Heart right ventricle (tissue), 16 donors: Measurements from ENCODE around the gene FGD3. TPM values are rescaled to one million over a fixed set of nuclear protein-coding genes. Genes with fewer than 3 reads are reported as not detected.

Source experiments
- ATAC-seq, 8 donors: fragments of 200-7000 bp; cut with Tn5 transposase; one replicate each; pipeline ENCODE4 v1.9.1; 2020; ENCODE audit warnings: mild to moderate bottlenecking in 8 of 8, moderate library complexity in 8 of 8, moderate number of reproducible peaks in 1 of 8
- DNase-seq, 2 donors: peaks; one replicate each; pipeline ENCODE4 v3.0.0-alpha.2; 2020
- H3K27ac ChIP-seq, 10 donors: fragments of 200-600 bp; sonication (generic) in 2 of 10; one replicate each; pipeline versions ENCODE4 v1.5.0 to v1.8.0; 2020 to 2022; ENCODE audit warnings: mild to moderate bottlenecking in 3 of 10
- H3K27me3 ChIP-seq, 7 donors: fragments of 200-600 bp; one replicate each; pipeline ENCODE4 v1.8.0; 2021 to 2022; ENCODE audit warnings: mild to moderate bottlenecking in 2 of 7
- H3K36me3 ChIP-seq, 9 donors: fragments of 200-600 bp; sonication (generic) in 1 of 9; one replicate each; pipeline versions ENCODE4 v1.5.0 to v1.8.0; 2020 to 2022; ENCODE audit warnings: mild to moderate bottlenecking in 2 of 9
- H3K4me1 ChIP-seq, 9 donors: fragments of 200-600 bp; sonication (generic) in 1 of 9; one replicate each; pipeline versions ENCODE4 v1.5.0 to v1.8.0; 2020 to 2022; ENCODE audit warnings: mild to moderate bottlenecking in 4 of 9
- H3K4me3 ChIP-seq, 10 donors: fragments of 200-600 bp; sonication (generic) in 2 of 10; one replicate each; pipeline versions ENCODE4 v1.5.0 to v1.8.0; 2020 to 2022; ENCODE audit warnings: mild to moderate bottlenecking in 7 of 10, moderate library complexity in 2 of 10
- H3K9me3 ChIP-seq, 11 donors: fragments of 200-600 bp in 10 of 11; sonication (generic) in 2 of 11; one replicate each; pipeline versions ENCODE4 v1.5.0 to v1.8.0; 2013 to 2022; ENCODE audit warnings: mild to moderate bottlenecking in 2 of 11, control low read depth in 1 of 11, moderate library complexity in 1 of 11
- CTCF ChIP-seq, 9 donors: fragments of 200-600 bp; sonication (generic) in 2 of 9; IDR thresholded peaks; one replicate each; pipeline versions ENCODE4 v1.5.0 to v1.8.0; 2021 to 2022; ENCODE audit warnings: antibody characterized with exemption in 9 of 9, mild to moderate bottlenecking in 5 of 9, moderate library complexity in 1 of 9
- WGBS, 2 donors: extraction: QIAGEN DNeasy Blood & Tissue Kit; methylation state at CpG; one replicate each; pipeline ENCODE4 v1.1.7; 2013; ENCODE audit warnings: inconsistent platforms in 1 of 2; 5-methylcytosine and 5-hydroxymethylcytosine counted together
- intact Hi-C, 10 donors: fragments of 100-400 bp; cut with DNase I; formaldehyde crosslinking; loops; one replicate each; pipeline versions ENCODE4 v1.11.1 to v1.14.2; 2022
- polyA plus RNA-seq, 2 donors: library from polyadenylated mRNA; stranded (reverse); fragments of 200-250 nt; gene quantifications; one replicate each; pipeline ENCODE4 v1.2.3, GENCODE V29; 2013
- total RNA-seq, 10 donors: library from RNA; stranded (reverse); fragmentation: NEBNext Ultra II Directional in 3 of 10; extraction: Animal tissue kit (Norgen Biotek cat#: 25700) in 3 of 10; gene quantifications; one replicate each; pipeline versions ENCODE4 v1.2.1 to v1.2.4, GENCODE V29; 2021 to 2023
- donor health status: Arrhythmogenic right ventricular cardiomyopathy.
- donor health status: ischemic (EF 13 %, LVEDD 7.1; RV severe dilation, severe dysfunction).
- donor health status: healthy with polysubstance abuse.
- donor health status: DM: no; HTN: yes; CAD: no.
- donor health status: DM: no; HTN: no; CAD: no.
- donor health status: ischemic (EF 25% LVEDD 6.9; RV normal size, moderate dysfunction).
- donor health status: ischemic (EF 25% LVEDD 5.7; RV mildly dilated, moderate dysfunction).
- donor health status: healthy.
- donor health status: DM: yes; HTN: yes; CAD: no.
- donor health status: Ischemic cardiomyopathy.
- donor health status: ischemic (EF 35%, LVEDD 5.7; RV mildly dilated, moderate dysfunction).
- donor health status: nonischemic (EF 11% LVEDD 7.7; RV severe dilation, severe dysfunction).
- donor health status: DM: yes; HTN: yes; CAD: no.
- donor health status: PGD.
- donor health status: ischemic (EF 29% LVEDD 5.4; RV normal size, mild dysfunction).
- donor health status: nonischemic (EF 23%, LVEDD 6.1; RV moderate dilation, normal function).

The FGD3 gene
- total and polyA plus RNA-seq, 12 donors, result 0.40 to 8.5 (median 2.2) TPM

- no peaks in the 10 kb centered on the region for H3K9me3 ChIP-seq
- no peaks in the 10 kb centered on the region for H3K4me1 ChIP-seq
- intact Hi-C loops, result loop anchor here in 1 of 10 donors (5.0 kb wide), 1 partner anchor 50 kb away; no protein-coding TSS in a partner anchor
- TF ChIP-seq CTCF (IDR thresholded peaks at IDR 0.05), result no peak
- DNase-seq (no peak), ATAC-seq (peak in 1 of 8 donors; percentile 19)
- 20 to 25% methylated on average over 2 of the region's 2 CpGs for WGBS, 2 donors
- peaks cover 4 to 34% (median 17%) of the 10 kb centered on the region in 7 donors for H3K27me3 ChIP-seq
- H3K27ac ChIP-seq, result no peak overlapping the region
- no peak overlapping the region for H3K4me3 ChIP-seq
- no peaks in the 10 kb centered on the region for H3K36me3 ChIP-seq
Measured at GRCh38 chr9:92917176-92917800, 30.0 kb upstream of the FGD3 start.

GRCh38 chr9:92920437-92920836 lies 26.9 kb upstream of the FGD3 start:
- Histone ChIP-seq H3K36me3 (no peaks in the 10 kb centered on the region), H3K27ac (no peak overlapping the region), H3K27me3 (peaks cover 0 to 6% (median 0%) of the 10 kb centered on the region in 7 donors), H3K4me1 (no peaks in the 10 kb centered on the region), H3K4me3 (no peak overlapping the region), H3K9me3 (no peaks in the 10 kb centered on the region)
- intact Hi-C loops, result loop anchor here in 1 of 10 donors (5.0 kb wide), 1 partner anchor 868 kb away; no protein-coding TSS in a partner anchor
- DNase-seq (no peak), ATAC-seq (no peak)
- WGBS, 2 donors, result 93 to 100% methylated on average over 1 of the region's 1 CpG
- TF ChIP-seq CTCF (IDR thresholded peaks at IDR 0.05), result no peak

DNA sequence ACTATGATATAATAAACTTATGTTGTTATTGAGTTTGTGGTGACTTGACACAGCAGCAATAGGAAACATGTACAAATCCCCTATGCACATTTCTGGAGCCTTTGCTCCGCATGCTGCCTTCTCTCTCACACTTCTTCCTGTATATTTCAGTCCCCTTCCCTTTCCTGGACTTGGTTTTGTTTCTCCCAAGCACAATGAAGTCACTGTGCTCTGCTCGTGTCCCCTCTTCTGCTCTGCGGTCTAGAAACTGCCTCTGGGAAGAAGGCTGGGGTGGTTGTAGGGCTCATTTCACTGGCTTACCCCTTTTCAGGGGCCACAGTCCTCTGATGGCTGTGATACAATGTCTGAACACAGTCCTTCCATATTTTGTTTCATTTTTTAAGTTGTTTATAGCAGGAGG lies 15.7 kb upstream of the FGD3 start:
- no peak for TF ChIP-seq CTCF (IDR thresholded peaks at IDR 0.05)
- Histone ChIP-seq H3K27ac (no peak overlapping the region), H3K9me3 (no peaks in the 10 kb centered on the region), H3K4me1 (no peaks in the 10 kb centered on the region), H3K27me3 (peaks cover 0 to 20% (median 11%) of the 10 kb centered on the region in 7 donors), H3K36me3 (no peaks in the 10 kb centered on the region), H3K4me3 (no peak overlapping the region)
- DNase-seq, result no peak
- intact Hi-C loops, result no loop called here
- WGBS, 2 donors, result 40 to 56% methylated on average over 3 of the region's 3 CpGs
- ATAC-seq, result no peak

GRCh38 chr9:92934321-92934720 lies 13.0 kb upstream of the FGD3 start:
- 63 to 66% methylated on average over 1 of the region's 1 CpG for WGBS, 2 donors
- no peaks in the 10 kb centered on the region for H3K9me3 ChIP-seq
- no peak for DNase-seq
- peaks cover 0 to 25% (median 13%) of the 10 kb centered on the region in 7 donors for H3K27me3 ChIP-seq
- no peaks in the 10 kb centered on the region for H3K36me3 ChIP-seq
- intact Hi-C loops, result no loop called here
- ATAC-seq, result no peak
- H3K4me1 ChIP-seq, result no peaks in the 10 kb centered on the region
- no peak overlapping the region for H3K4me3 ChIP-seq
- TF ChIP-seq CTCF (IDR thresholded peaks at IDR 0.05), result no peak
- no peak overlapping the region for H3K27ac ChIP-seq
